Measurements from ENCODE around the gene SLC6A2. TPM values are rescaled to one million over a fixed set of nuclear protein-coding genes. Genes with fewer than 3 reads are reported as not detected.

The SLC6A2 gene
- total and polyA plus RNA-seq, 2 of the 13 experiments (the other 11 are each of a cell fraction or from before 2014, with no cell fraction given): 0.62 to 0.66 TPM

- no peak; the same call in 1 of the 2 replicates for TF ChIP-seq ZNF646 (CRISPR knock-in tag; IDR thresholded peaks at IDR 0.05)
- TF ChIP-seq ZNF879 (CRISPR knock-in tag; IDR thresholded peaks at IDR 0.05): peak; percentile 83; the same call in 1 of the 2 replicates
- TF ChIP-seq ZNF274 (CRISPR knock-in tag; IDR thresholded peaks at IDR 0.05): peak; percentile 77
- TF ChIP-seq FOXK1 (CRISPR knock-in tag; IDR thresholded peaks at IDR 0.05; ENCODE audit: borderline replicate concordance, low read depth): peak; percentile 99
- peak; percentile 92 for TF ChIP-seq RNF2 (conservative IDR thresholded peaks at IDR 0.05; ENCODE audit: low read depth)
- no peak for TF ChIP-seq DDIT3 (CRISPR knock-in tag; IDR thresholded peaks at IDR 0.05)
- no peak for TF ChIP-seq THAP8 (CRISPR knock-in tag; IDR thresholded peaks at IDR 0.05; ENCODE audit: borderline replicate concordance)
- TF ChIP-seq ZNF766 (CRISPR knock-in tag; IDR thresholded peaks at IDR 0.05; ENCODE audit: borderline replicate concordance): peak; percentile 94; the same call in 1 of the 2 replicates
- TF ChIP-seq PBX3 (CRISPR knock-in tag; IDR thresholded peaks at IDR 0.05; ENCODE audit: borderline replicate concordance): no peak
- TF ChIP-seq ELF4 (CRISPR knock-in tag; IDR thresholded peaks at IDR 0.05; ENCODE audit: borderline replicate concordance): peak; percentile 87; the same call in 1 of the 2 replicates
- no peak for TF ChIP-seq ZNF660 (CRISPR knock-in tag; IDR thresholded peaks at IDR 0.05; ENCODE audit: borderline replicate concordance, low read depth)
- peak; percentile 90 for TF ChIP-seq ZNF556 (CRISPR knock-in tag; IDR thresholded peaks at IDR 0.05; ENCODE audit: borderline replicate concordance)
- TF ChIP-seq ATF3 (CRISPR knock-in tag; IDR thresholded peaks at IDR 0.05): peak; percentile 95
- no peak for TF ChIP-seq IKZF1 (IDR thresholded peaks at IDR 0.05)
- TF ChIP-seq ZNF841 (CRISPR knock-in tag; IDR thresholded peaks at IDR 0.05; ENCODE audit: borderline replicate concordance): no peak
- TF ChIP-seq ZNF570 (CRISPR knock-in tag; IDR thresholded peaks at IDR 0.05; ENCODE audit: borderline replicate concordance): no peak
- TF ChIP-seq PREB (CRISPR knock-in tag; IDR thresholded peaks at IDR 0.05): no peak
Observed at GRCh38 chr16:55622930-55623561, 32.7 kb upstream of the SLC6A2 start (continued).
